Common myeloid progenitor, CD34-positive (primary cell): ENCODE measurements around the gene LTB4R.
"Not testable (repeated sequence)": the region's sequence is repeated elsewhere in the genome, so short reads cannot be mapped to it uniquely, and the experiment has no call there.

Experiments
- CTCF ChIA-PET: fragments of 350-600 bp; sonication (Branson Sonifier 250); formaldehyde crosslinking; loops from one replicate; lab custom pipeline; 2021; ENCODE audit warnings: antibody characterized with exemption; lab: Charles Lee
- POLR2A ChIA-PET: fragments of 350-600 bp; sonication (Branson Sonifier 250); formaldehyde crosslinking; loops from one replicate; lab custom pipeline; 2021; ENCODE audit warnings: antibody characterized with exemption; lab: Charles Lee
- DNase-seq, 3 donors: peaks; one replicate each; pipeline versions ENCODE4 v3.0.0 to v3.0.0-alpha.2; 2013
- H3K27ac ChIP-seq, 2 experiments: 1 replicate in 1 of 2; 2 replicates in 1 of 2; pipeline ENCODE4 v1.7.0; 2013; ENCODE audit warnings: inconsistent platforms in 2 of 2, low read length in 2 of 2, mild to moderate bottlenecking in 2 of 2, low read depth in 1 of 2, moderate library complexity in 1 of 2; ENCODE audit not compliant: severe bottlenecking in 2 of 2, insufficient read depth in 1 of 2, poor library complexity in 1 of 2
- H3K27me3 ChIP-seq, 5 experiments: replicated peaks in 2 of 5; 1 replicate in 3 of 5; 2 replicates in 2 of 5; pipeline versions ENCODE4 v1.6.1 to v1.7.0; 2013; ENCODE audit warnings: low read length in 4 of 5, mild to moderate bottlenecking in 2 of 5, moderate library complexity in 2 of 5, inconsistent platforms in 1 of 5; ENCODE audit not compliant: insufficient read depth in 5 of 5, control insufficient read depth in 4 of 5
- H3K36me3 ChIP-seq, 4 experiments: 1 replicate in 2 of 4; 2 replicates in 2 of 4; pipeline versions ENCODE4 v1.6.1 to v1.7.0; 2013; ENCODE audit warnings: low read length in 3 of 4, control low read depth in 1 of 4, mild to moderate bottlenecking in 1 of 4; ENCODE audit not compliant: control insufficient read depth in 4 of 4, insufficient read depth in 4 of 4
- H3K4me1 ChIP-seq, 4 experiments: 1 replicate in 3 of 4; 2 replicates in 1 of 4; pipeline versions ENCODE4 v1.6.1 to v1.7.1; 2013; ENCODE audit warnings: low read length in 3 of 4, mild to moderate bottlenecking in 3 of 4, control low read depth in 1 of 4, inconsistent platforms in 1 of 4, moderate library complexity in 1 of 4; ENCODE audit not compliant: control insufficient read depth in 4 of 4, insufficient read depth in 4 of 4; ENCODE audit errors: control extremely low read depth in 1 of 4
- H3K4me3 ChIP-seq, 7 experiments: 1 replicate in 4 of 7; 2 replicates in 3 of 7; pipeline versions ENCODE4 v1.5.1 to v1.7.0; 2013; ENCODE audit warnings: mild to moderate bottlenecking in 7 of 7, low read length in 6 of 7, moderate library complexity in 6 of 7, inconsistent platforms in 2 of 7, low read depth in 2 of 7, control low read depth in 1 of 7; ENCODE audit not compliant: insufficient read depth in 4 of 7, control insufficient read depth in 1 of 7; ENCODE audit errors: extremely low read depth in 1 of 7
- H3K9me3 ChIP-seq, 5 experiments: 1 replicate in 4 of 5; 2 replicates in 1 of 5; pipeline versions ENCODE4 v1.6.1 to v1.7.1; 2013; ENCODE audit warnings: low read length in 4 of 5, mild to moderate bottlenecking in 2 of 5, inconsistent platforms in 1 of 5, low read depth in 1 of 5, moderate library complexity in 1 of 5; ENCODE audit not compliant: control insufficient read depth in 4 of 5, insufficient read depth in 2 of 5; ENCODE audit errors: control extremely low read depth in 1 of 5
- WGBS: methylation state at CpG from one replicate; pipeline ENCODE4 v1.1.5; 2013; ENCODE audit not compliant: insufficient coverage; 5-methylcytosine and 5-hydroxymethylcytosine counted together

The LTB4R gene

GRCh38 chr14:24348186-24348585 is 36.9 kb downstream of the LTB4R start:
- Histone ChIP-seq H3K9me3 (no peaks in the 10 kb centered on the region), H3K27ac (no peak overlapping the region), H3K36me3 (no peaks in the 10 kb centered on the region), H3K4me3 (no peak overlapping the region), H3K4me1 (peaks cover 0 to 3% (median 0%) of the 10 kb centered on the region in 4 experiments), H3K27me3 (peaks cover 0 to 2% (median 0%) of the 10 kb centered on the region in 5 experiments)
- CTCF ChIA-PET: interaction anchor here (0.6 to 5.4 kb wide), 14 partner anchors 9 to 88 kb away, joined by 3 to 36 read pairs (median 5); partner anchors contain the start of genes ADCY4, CBLN3 and KHNYN
- no peak for DNase-seq
- WGBS: 100% methylated on average over 2 of the region's 2 CpGs
- POLR2A ChIA-PET: interaction anchor here (0.6 kb wide), 1 partner anchor 9 kb away, joined by 4 read pairs; the partner anchor contains the start of gene RIPK3

GRCh38 chr14:24349742-24350141 is 38.4 kb downstream of the LTB4R start:
- DNase-seq: no peak
- CTCF ChIA-PET: interaction anchor here (0.7 to 2.3 kb wide), 6 partner anchors 10 to 92 kb away, joined by 3 to 5 read pairs (median 4); partner anchors contain the start of genes ADCY4 and RIPK3
- peaks cover 0 to 2% (median 0%) of the 10 kb centered on the region in 5 experiments for H3K27me3 ChIP-seq
- POLR2A ChIA-PET: no interaction called here
- H3K4me1 ChIP-seq: no peaks in the 10 kb centered on the region
- no peak overlapping the region for H3K4me3 ChIP-seq
- no peaks in the 10 kb centered on the region for H3K36me3 ChIP-seq
- no peak overlapping the region for H3K27ac ChIP-seq
- 100% methylated on average over 5 of the region's 5 CpGs for WGBS
- H3K9me3 ChIP-seq: no peaks in the 10 kb centered on the region

- DNase-seq: peak in 2 of 3 donors; percentile 33 to 47
- H3K27me3 ChIP-seq: peaks cover 0 to 2% (median 0%) of the 10 kb centered on the region in 5 experiments
- no peaks in the 10 kb centered on the region for H3K9me3 ChIP-seq
- 62% methylated on average over 4 of the region's 4 CpGs for WGBS
- H3K4me1 ChIP-seq: no peaks in the 10 kb centered on the region
- no peaks in the 10 kb centered on the region for H3K36me3 ChIP-seq
- ChIA-PET POLR2A (no interaction called here), CTCF (interaction anchor here (0.8 to 2.3 kb wide), 16 partner anchors 9 to 86 kb away, joined by 3 to 10 read pairs (median 4); partner anchors contain the start of gene ADCY4)
- no peak overlapping the region for H3K4me3 ChIP-seq
- no peak overlapping the region for H3K27ac ChIP-seq
Measured at GRCh38 chr14:24351517-24351916, 40.2 kb downstream of the LTB4R start.

GRCh38 chr14:24353559-24354481 is 42.5 kb downstream of the LTB4R start:
- no peaks in the 10 kb centered on the region for H3K4me1 ChIP-seq
- H3K27ac ChIP-seq: no peak overlapping the region
- 95% methylated on average over 2 of the region's 5 CpGs for WGBS
- peaks cover 0 to 2% (median 0%) of the 10 kb centered on the region in 5 experiments for H3K27me3 ChIP-seq
- H3K4me3 ChIP-seq: no peak overlapping the region
- CTCF ChIA-PET: interaction anchor here (0.7 to 2.3 kb wide), 3 partner anchors 15 to 84 kb away, joined by 3 to 8 read pairs (median 4); no protein-coding TSS in a partner anchor
- no peaks in the 10 kb centered on the region for H3K9me3 ChIP-seq
- POLR2A ChIA-PET: no interaction called here
- DNase-seq: no peak
- H3K36me3 ChIP-seq: no peaks in the 10 kb centered on the region

GRCh38 chr14:24354482-24354825 is 43.2 kb downstream of the LTB4R start:
- H3K4me1 ChIP-seq, H3K27ac ChIP-seq, H3K27me3 ChIP-seq, H3K36me3 ChIP-seq, H3K9me3 ChIP-seq, DNase-seq, CTCF ChIA-PET, H3K4me3 ChIP-seq: not testable (repeated sequence)
- POLR2A ChIA-PET: interaction anchor here (0.6 kb wide), 1 partner anchor 82 kb away, joined by 5 read pairs; no protein-coding TSS in a partner anchor
- no CpG with 5 or more reads among the region's 3 CpGs for WGBS

- 100% methylated on average over 6 of the region's 7 CpGs for WGBS
- Histone ChIP-seq H3K27me3 (peaks cover 0 to 2% (median 0%) of the 10 kb centered on the region in 5 experiments), H3K4me3 (no peak overlapping the region), H3K27ac (no peak overlapping the region), H3K9me3 (peaks cover 0 to 2% (median 0%) of the 10 kb centered on the region in 5 experiments), H3K4me1 (no peaks in the 10 kb centered on the region), H3K36me3 (no peaks in the 10 kb centered on the region)
- CTCF ChIA-PET: no interaction called here
- DNase-seq: no peak
- POLR2A ChIA-PET: interaction anchor here (0.6 kb wide), 1 partner anchor 82 kb away, joined by 5 read pairs; no protein-coding TSS in a partner anchor
Measured at GRCh38 chr14:24355009-24355408, 43.7 kb downstream of the LTB4R start.
